Caco-2 (cell line): ENCODE measurements around the gene TEAD2. TPM values are rescaled to one million over a fixed set of nuclear protein-coding genes. Genes with fewer than 3 reads are reported as not detected.
A peak's percentile ranks its signal among the peaks of the same experiment; 100 is the strongest.
"Not testable (repeated sequence)": the region's sequence is repeated elsewhere in the genome, so short reads cannot be mapped to it uniquely, and the experiment has no call there.

Experiments used
- BruUV-seq: library from RNA; stranded (reverse); fragments of 400-500 nt; replicated peaks from 2 replicates; lab custom pipeline; 2021; lab: Mats Ljungman, UMichigan
- CTCF ChIA-PET: fragments of 300-600 bp; sonication (Branson Sonifier 250); formaldehyde crosslinking; loops from one replicate; lab custom pipeline; 2022; ENCODE audit warnings: antibody characterized with exemption; lab: Charles Lee
- POLR2A ChIA-PET: fragments of 300-600 bp; sonication (Branson Sonifier 250); formaldehyde crosslinking; loops from one replicate; lab custom pipeline; 2022; ENCODE audit warnings: antibody characterized with exemption; lab: Charles Lee
- DNase-seq, 2 experiments: peaks; one replicate each; pipeline versions ENCODE4 v3.0.0 to v3.0.0-alpha.2; 2020 to 2022
- H3K27me3 ChIP-seq: replicated peaks from 2 replicates; pipeline ENCODE4 v1.6.0; 2011; ENCODE audit warnings: low read length; ENCODE audit not compliant: control insufficient read depth, insufficient read depth
- H3K36me3 ChIP-seq: 2 replicates; pipeline ENCODE4 v1.5.1; 2011; ENCODE audit warnings: low read length; ENCODE audit not compliant: control insufficient read depth, insufficient read depth
- H3K4me1 ChIP-seq: fragments of 250-450 bp; sonication (Bioruptor Pico); 2 replicates; pipeline ENCODE4 v1.5.1; 2020; ENCODE audit warnings: mild to moderate bottlenecking
- H3K4me3 ChIP-seq: 2 replicates; pipeline ENCODE4 v1.5.1; 2011; ENCODE audit warnings: low read depth, mild to moderate bottlenecking, control low read depth, low read length
- H3K9me3 ChIP-seq: fragments of 250-450 bp; sonication (Bioruptor Pico); 2 replicates; pipeline ENCODE4 v1.5.1; 2020; ENCODE audit warnings: mild to moderate bottlenecking, moderate library complexity
- H3K27ac Mint-ChIP-seq: one replicate; pipeline ENCODE4 v1.8.0; 2022; ENCODE audit warnings: mixed read lengths; ENCODE audit not compliant: unreplicated experiment
- H3K27me3 Mint-ChIP-seq: one replicate; pipeline ENCODE4 v1.8.0; 2022; ENCODE audit warnings: mixed read lengths; ENCODE audit not compliant: insufficient read depth, unreplicated experiment
- H3K36me3 Mint-ChIP-seq: one replicate; pipeline ENCODE4 v1.8.0; 2022; ENCODE audit warnings: mild to moderate bottlenecking, mixed read lengths; ENCODE audit not compliant: insufficient read depth, unreplicated experiment
- H3K4me1 Mint-ChIP-seq: one replicate; pipeline ENCODE4 v1.8.0; 2022; ENCODE audit warnings: low read depth, mixed read lengths; ENCODE audit not compliant: unreplicated experiment
- H3K4me3 Mint-ChIP-seq: one replicate; pipeline ENCODE4 v1.8.0; 2022; ENCODE audit warnings: mild to moderate bottlenecking, moderate library complexity, mixed read lengths; ENCODE audit not compliant: unreplicated experiment
- H3K9me3 Mint-ChIP-seq: one replicate; pipeline ENCODE4 v1.8.0; 2022; ENCODE audit warnings: mixed read lengths; ENCODE audit not compliant: unreplicated experiment
- CTCF ChIP-seq, 2 experiments: fragments of 200-600 bp in 1 of 2; IDR thresholded peaks; 1 replicate in 1 of 2; 2 replicates in 1 of 2; pipeline versions ENCODE4 v1.5.1 to v1.8.0; 2011 to 2022; ENCODE audit warnings: antibody characterized with exemption in 1 of 2, control low read depth in 1 of 2, inconsistent platforms in 1 of 2, low read depth in 1 of 2, low read length in 1 of 2, mild to moderate bottlenecking in 1 of 2, moderate library complexity in 1 of 2; ENCODE audit not compliant: insufficient read depth in 1 of 2, severe bottlenecking in 1 of 2, unreplicated experiment in 1 of 2
- intact Hi-C: fragments of 100-400 bp; cut with micrococcal nuclease; formaldehyde crosslinking; loops from one replicate; pipeline ENCODE4 v1.10.0; 2022; ENCODE audit not compliant: unreplicated experiment
- total RNA-seq: library from RNA; stranded (reverse); gene quantifications from 2 replicates; pipeline ENCODE4 v1.2.3, GENCODE V29; 2022

TEAD2 gene
- total RNA-seq, 1 experiment from 2014 or later: 8.8 TPM

- BruUV-seq: no TSS peak
- Mint-ChIP-seq H3K27me3 (no peaks in the 10 kb centered on the region), H3K36me3 (peaks cover 1% of the 10 kb centered on the region), H3K27ac (no peak overlapping the region), H3K4me1 (peaks cover 2% of the 10 kb centered on the region), H3K9me3 (no peaks in the 10 kb centered on the region), H3K4me3 (no peak overlapping the region)
- H3K9me3 ChIP-seq: no peaks in the 10 kb centered on the region
- DNase-seq: peak in 1 of 2 experiments; percentile 26
- intact Hi-C loops: no loop called here
- H3K36me3 ChIP-seq: no peaks in the 10 kb centered on the region
- no peak overlapping the region for H3K4me3 ChIP-seq
- H3K27me3 ChIP-seq: no peaks in the 10 kb centered on the region
- ChIA-PET CTCF (no interaction called here), POLR2A (no interaction called here)
- TF ChIP-seq CTCF (IDR thresholded peaks at IDR 0.05; ENCODE audit: insufficient read depth in 1 of 2, low read depth in 1 of 2, low read length in 1 of 2, severe bottlenecking in 1 of 2, unreplicated experiment in 1 of 2): no peak
- H3K4me1 ChIP-seq: no peaks in the 10 kb centered on the region
These were observed 28.8 kb downstream of the TEAD2 start for GRCh38 chr19:49333418-49333805.

GRCh38 chr19:49332691-49333417, 29.4 kb downstream of the TEAD2 start:
- BruUV-seq, H3K4me1 Mint-ChIP-seq, CTCF ChIA-PET, H3K4me3 ChIP-seq, H3K9me3 ChIP-seq, intact Hi-C loops, H3K36me3 Mint-ChIP-seq, H3K36me3 ChIP-seq, H3K27me3 ChIP-seq, H3K27me3 Mint-ChIP-seq, H3K4me1 ChIP-seq, H3K9me3 Mint-ChIP-seq, H3K4me3 Mint-ChIP-seq, H3K27ac Mint-ChIP-seq, POLR2A ChIA-PET: not testable (repeated sequence)
- peak in 1 of 2 experiments; percentile 4 for DNase-seq

- ChIA-PET CTCF (interaction anchor here (0.5 kb wide), 1 partner anchor 777 kb away, joined by 6 read pairs; no protein-coding TSS in a partner anchor), POLR2A (no interaction called here)
- intact Hi-C loops: no loop called here
- Mint-ChIP-seq H3K4me1 (no peaks in the 10 kb centered on the region), H3K9me3 (no peaks in the 10 kb centered on the region), H3K27me3 (no peaks in the 10 kb centered on the region), H3K27ac (no peak overlapping the region), H3K4me3 (no peak overlapping the region), H3K36me3 (no peaks in the 10 kb centered on the region)
- H3K36me3 ChIP-seq: no peaks in the 10 kb centered on the region
- no peaks in the 10 kb centered on the region for H3K27me3 ChIP-seq
- BruUV-seq: no TSS peak
- peak; percentile 58 to 68 for DNase-seq
- no peaks in the 10 kb centered on the region for H3K9me3 ChIP-seq
- H3K4me1 ChIP-seq: no peaks in the 10 kb centered on the region
- H3K4me3 ChIP-seq: no peak overlapping the region
- TF ChIP-seq CTCF (IDR thresholded peaks at IDR 0.05; ENCODE audit: insufficient read depth in 1 of 2, low read depth in 1 of 2, low read length in 1 of 2, severe bottlenecking in 1 of 2, unreplicated experiment in 1 of 2): no peak
These were observed 30.6 kb downstream of the TEAD2 start for GRCh38 chr19:49331616-49332055.

- H3K4me3 Mint-ChIP-seq, H3K36me3 ChIP-seq, POLR2A ChIA-PET, H3K4me1 Mint-ChIP-seq, H3K9me3 Mint-ChIP-seq, H3K4me3 ChIP-seq, H3K27me3 ChIP-seq, H3K27ac Mint-ChIP-seq, H3K36me3 Mint-ChIP-seq, intact Hi-C loops, H3K4me1 ChIP-seq, H3K9me3 ChIP-seq, H3K27me3 Mint-ChIP-seq, BruUV-seq: not testable (repeated sequence)
- DNase-seq: peak in 1 of 2 experiments; percentile 17
- CTCF ChIA-PET: interaction anchor here (0.5 kb wide), 1 partner anchor 777 kb away, joined by 6 read pairs; no protein-coding TSS in a partner anchor
These were observed 31.0 kb downstream of the TEAD2 start for GRCh38 chr19:49331187-49331586.
